IPS-NIHi7 (cell line): Measurements from ENCODE around the gene KAZN.

Experiments used
- DNase-seq: peaks from one replicate; pipeline ENCODE4 v3.0.0; 2012; ENCODE audit warnings: mixed read lengths; ENCODE audit errors: extremely low spot score

Gene KAZN

GRCh38 chr1:15056515-15057285, 458.2 kb downstream of the KAZN start:
- no peak for DNase-seq

- no peak for DNase-seq
Observed at GRCh38 chr1:15057834-15058233, 459.3 kb downstream of the KAZN start.

GRCh38 chr1:15058261-15058660, 459.8 kb downstream of the KAZN start:
- DNase-seq, result no peak

- DNase-seq, result no peak
Observed at GRCh38 chr1:15060104-15060503, 461.6 kb downstream of the KAZN start.

- DNase-seq, result peak; percentile 75
Observed at GRCh38 chr1:15062479-15063099, 464.1 kb downstream of the KAZN start.

GRCh38 chr1:15063346-15063745, 464.9 kb downstream of the KAZN start:
- no peak for DNase-seq

GRCh38 chr1:15063783-15064182, 465.3 kb downstream of the KAZN start:
- DNase-seq, result no peak

- peak; percentile 35 for DNase-seq
Observed at GRCh38 chr1:15064217-15064929, 465.9 kb downstream of the KAZN start.

GRCh38 chr1:15065291-15065690, 466.8 kb downstream of the KAZN start:
- DNase-seq, result no peak

- no peak for DNase-seq
Observed at GRCh38 chr1:15065736-15066135, 467.3 kb downstream of the KAZN start.

- DNase-seq, result no peak
Observed at GRCh38 chr1:15066191-15066590, 467.7 kb downstream of the KAZN start.

GRCh38 chr1:15067148-15067547, 468.7 kb downstream of the KAZN start:
- DNase-seq, result no peak

GRCh38 chr1:15068152-15068551, 469.7 kb downstream of the KAZN start:
- no peak for DNase-seq

GRCh38 chr1:15068997-15069396, 470.5 kb downstream of the KAZN start:
- DNase-seq, result no peak

GRCh38 chr1:15070145-15070748, 471.8 kb downstream of the KAZN start:
- DNase-seq, result peak; percentile 41

GRCh38 chr1:15071936-15072335, 473.5 kb downstream of the KAZN start:
- no peak for DNase-seq

GRCh38 chr1:15073799-15074308, 475.4 kb downstream of the KAZN start:
- DNase-seq, result no peak

- no peak for DNase-seq
Observed at GRCh38 chr1:15075175-15075574, 476.7 kb downstream of the KAZN start.

GRCh38 chr1:15075817-15076216, 477.3 kb downstream of the KAZN start:
- DNase-seq, result no peak

- no peak for DNase-seq
Observed at GRCh38 chr1:15076807-15077206, 478.3 kb downstream of the KAZN start.

GRCh38 chr1:15077384-15077783, 478.9 kb downstream of the KAZN start:
- no peak for DNase-seq

- no peak for DNase-seq
Observed at GRCh38 chr1:15080328-15081007, 482.0 kb downstream of the KAZN start.
